H1 (cell line): ENCODE measurements around the gene KIF21A. TPM values are rescaled to one million over a fixed set of nuclear protein-coding genes. Genes with fewer than 3 reads are reported as not detected.

Source experiments
- SAP30 ChIP-seq: fragments of 300-600 bp; sonication (generic); IDR thresholded peaks from 2 replicates; pipeline ENCODE4 v1.7.1; 2012; ENCODE audit warnings: low read length, moderate library complexity, mild to moderate bottlenecking, inconsistent platforms; ENCODE audit not compliant: insufficient read depth, insufficient replicate concordance
- polyA plus RNA-seq, 7 experiments: library from polyadenylated mRNA; depleted of rRNA in 3 of 7; stranded (reverse) in 5 of 7; unstranded in 2 of 7; fragments of >200 nt in 5 of 7; fragments of 200-250 nt in 2 of 7; gene quantifications; 1 replicate in 5 of 7; 2 replicates in 1 of 7; 4 replicates in 1 of 7; pipeline versions ENCODE4 v1.2.1 to v1.2.3, GENCODE V29; 2011 to 2013; ENCODE audit warnings: missing spikeins in 2 of 7, mixed read lengths in 2 of 7
- total RNA-seq: library from RNA; stranded (reverse); fragmentation: NEBNext Ultra II Directional; extraction: Animal tissue kit (Norgen Biotek cat#: 25700); gene quantifications from 2 replicates; pipeline ENCODE4 v1.2.1, GENCODE V29; 2021

The KIF21A gene
- total and polyA plus RNA-seq, 2 of the 8 experiments (the other 6 are each of a cell fraction or from before 2014, with no cell fraction given), result 10.0 to 26.0 TPM

DNA sequence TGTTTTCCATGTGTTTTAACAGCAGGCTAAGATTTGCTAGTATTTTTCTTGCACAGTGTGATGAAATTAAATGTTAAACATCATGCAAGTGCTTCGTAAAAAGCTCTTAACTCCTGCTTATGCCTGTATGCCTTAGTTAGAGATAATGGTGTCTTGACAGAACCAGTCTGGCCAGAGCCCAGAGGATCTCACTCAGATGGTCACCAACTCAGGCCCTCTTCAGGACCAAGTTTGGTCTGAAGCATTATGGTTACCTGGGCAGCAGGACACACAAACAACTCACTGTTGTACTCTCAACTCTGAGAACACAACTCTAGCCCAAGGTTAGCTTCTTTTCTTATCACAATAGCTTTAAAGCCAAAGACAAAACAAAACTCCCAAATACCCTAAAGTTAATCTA is 115.4 kb downstream of the KIF21A start (continued):
- no peak for TF ChIP-seq SAP30
- TF ChIP-seq, all 59 proteins: peak for 0
